Motor neuron (in vitro differentiated cells): Measurements from ENCODE around the gene ELK1. TPM values are rescaled to one million over a fixed set of nuclear protein-coding genes. Genes with fewer than 3 reads are reported as not detected.
A peak's percentile ranks its signal among the peaks of the same experiment; 100 is the strongest.

Experiments used
- ATAC-seq, 8 experiments: fragments of 200-7000 bp; cut with Tn5 transposase; replicated peaks in 6 of 8; 2 replicates each; pipeline ENCODE4 v1.8.0; 2021; ENCODE audit warnings: mild to moderate bottlenecking in 8 of 8, moderate library complexity in 8 of 8
- H3K27ac ChIP-seq, 2 donors: fragments of 250-450 bp; sonication (Bioruptor Pico); 2 replicates each; pipeline ENCODE4 v1.9.0; 2021; ENCODE audit warnings: antibody characterized with exemption in 2 of 2, mild to moderate bottlenecking in 2 of 2, moderate library complexity in 1 of 2
- H3K4me1 ChIP-seq, 2 donors: fragments of 250-450 bp; sonication (Bioruptor Pico); replicated peaks in 1 of 2; 2 replicates each; pipeline ENCODE4 v1.6.1; 2021; ENCODE audit warnings: antibody characterized with exemption in 2 of 2, mild to moderate bottlenecking in 2 of 2, moderate library complexity in 1 of 2
- H3K4me3 ChIP-seq, 5 donors: fragments of 250-450 bp; sonication (Bioruptor Pico); 2 replicates each; pipeline ENCODE4 v1.9.0; 2021; ENCODE audit warnings: antibody characterized with exemption in 5 of 5, mild to moderate bottlenecking in 5 of 5, moderate library complexity in 4 of 5
- WGBS, 10 experiments: fragments of 450-650 bp; shearing (Covaris generic); methylation state at CpG; one replicate each; pipeline ENCODE4 v1.0.0; 2022; 5-methylcytosine and 5-hydroxymethylcytosine counted together
- in situ Hi-C, 9 experiments: fragments of 400-800 bp; cut with MboI; loops; one replicate each; pipeline ENCODE4 v1.15.0; 2021; ENCODE audit warnings: low sequenced_read_pairs in 9 of 9, low pct_unique_long_range_greater_than_20kb in 2 of 9; ENCODE audit not compliant: unreplicated experiment in 9 of 9
- total RNA-seq, 8 experiments: library from RNA; unstranded; fragments of 300-600 nt; gene quantifications; 2 replicates each; pipeline versions ENCODE4 v1.2.3 to v1.2.4, GENCODE V29; 2022

Gene ELK1
- total RNA-seq, 8 experiments from 2014 or later = 11.5 to 43.7 (median 19.7) TPM

- H3K27ac ChIP-seq = peak overlapping the region; percentile 94 to 99
- H3K4me3 ChIP-seq = peak overlapping the region; percentile 52 to 89 (median 78)
- in situ Hi-C loops = no loop called here
- peaks cover 3 to 4% of the 10 kb centered on the region in 2 donors for H3K4me1 ChIP-seq
- ATAC-seq = no peak
- WGBS, 10 experiments = 6 to 60% (median 34%) methylated on average over 3 to 6 of the region's 8 CpGs; no CpG with 5 or more reads in 6 of the 10 experiments
Observed at GRCh38 chrX:47659421-47659726, 9.0 kb upstream of the ELK1 start.

- in situ Hi-C loops = no loop called here
- peaks cover 3 to 4% of the 10 kb centered on the region in 2 donors for H3K4me1 ChIP-seq
- H3K4me3 ChIP-seq = peak within 1 kb of the TSS; percentile 52 to 89 (median 78)
- peak within 1 kb of the TSS; percentile 94 to 99 for H3K27ac ChIP-seq
- ATAC-seq = peak; percentile 80 to 92 (median 90)
- 0 to 30% (median 20%) methylated on average over 2 to 3 of the region's 54 CpGs; no CpG with 5 or more reads in 7 of the 10 experiments for WGBS, 10 experiments
Observed at GRCh38 chrX:47658684-47659420, 8.5 kb upstream of the ELK1 start, which contains the start of gene UXT. Gene UXT, minus strand, starts transcription at chrX:47659180. Its CDS starts 253 bp downstream, at chrX:47658927.

- Histone ChIP-seq H3K4me3 (peak overlapping the region; percentile 52 to 89 (median 78)), H3K27ac (peak overlapping the region; percentile 94 to 99), H3K4me1 (peaks cover 3 to 4% of the 10 kb centered on the region in 2 donors)
- in situ Hi-C loops = no loop called here
- no peak for ATAC-seq
- no CpG with 5 or more reads among the region's 13 CpGs for WGBS, 10 experiments
Observed at GRCh38 chrX:47658301-47658683, 7.9 kb upstream of the ELK1 start.

GRCh38 chrX:47651043-47651905 lies 911 bp upstream of the ELK1 start:
- Histone ChIP-seq H3K4me3 (peak overlapping the region; percentile 34 to 48 (median 42)), H3K27ac (peak overlapping the region; percentile 73 to 79), H3K4me1 (peaks cover 11 to 17% of the 10 kb centered on the region in 2 donors)
- ATAC-seq = peak in 7 of 8 experiments; percentile 4 to 24 (median 19)
- in situ Hi-C loops = no loop called here
- WGBS, 10 experiments = 0 to 17% (median 10%) methylated on average over 1 to 12 of the region's 19 CpGs; no CpG with 5 or more reads in 7 of the 10 experiments

GRCh38 chrX:47649781-47650163 lies 591 bp downstream of the ELK1 start:
- no peak for ATAC-seq
- WGBS, 10 experiments = no CpG with 5 or more reads among the region's 11 CpGs
- Histone ChIP-seq H3K4me1 (peaks cover 11 to 17% of the 10 kb centered on the region in 2 donors), H3K27ac (peak overlapping the region; percentile 84 to 90), H3K4me3 (peak overlapping the region; percentile 89 to 96 (median 94))
- in situ Hi-C loops = no loop called here

- no peak overlapping the region for H3K27ac ChIP-seq
- no peak for ATAC-seq
- WGBS, 10 experiments = 0 to 17% methylated on average over 1 of the region's 8 CpGs; no CpG with 5 or more reads in 8 of the 10 experiments
- in situ Hi-C loops = no loop called here
- H3K4me3 ChIP-seq = peak overlapping the region; percentile 89 to 96 (median 94)
- peaks cover 11 to 17% of the 10 kb centered on the region in 2 donors for H3K4me1 ChIP-seq
Observed at GRCh38 chrX:47649271-47649670, 1.1 kb downstream of the ELK1 start.

GRCh38 chrX:47648376-47648775 lies 2.0 kb downstream of the ELK1 start:
- Histone ChIP-seq H3K4me3 (no peak overlapping the region), H3K27ac (no peak overlapping the region), H3K4me1 (peaks cover 13 to 17% of the 10 kb centered on the region in 2 donors)
- 53 to 100% (median 83%) methylated on average over 1 to 2 of the region's 2 CpGs; no CpG with 5 or more reads in 7 of the 10 experiments for WGBS, 10 experiments
- in situ Hi-C loops = no loop called here
- ATAC-seq = no peak

- no peak overlapping the region for H3K27ac ChIP-seq
- WGBS, 10 experiments = 53 to 100% (median 89%) methylated on average over 1 to 5 of the region's 6 CpGs; no CpG with 5 or more reads in 3 of the 10 experiments
- no peak overlapping the region for H3K4me3 ChIP-seq
- ATAC-seq = no peak
- in situ Hi-C loops = no loop called here
- peaks cover 12 to 14% of the 10 kb centered on the region in 2 donors for H3K4me1 ChIP-seq
Observed at GRCh38 chrX:47646636-47647035, 3.7 kb downstream of the ELK1 start.

GRCh38 chrX:47645530-47645929 lies 4.8 kb downstream of the ELK1 start:
- in situ Hi-C loops = no loop called here
- no peak overlapping the region for H3K4me3 ChIP-seq
- H3K27ac ChIP-seq = no peak overlapping the region
- WGBS, 10 experiments = 53% methylated on average over 3 of the region's 10 CpGs; no CpG with 5 or more reads in 9 of the 10 experiments
- H3K4me1 ChIP-seq = peaks cover 6 to 8% of the 10 kb centered on the region in 2 donors
- no peak for ATAC-seq

GRCh38 chrX:47644557-47645091 lies 5.7 kb downstream of the ELK1 start:
- in situ Hi-C loops = no loop called here
- ATAC-seq = peak; percentile 53 to 84 (median 72)

GRCh38 chrX:47643926-47644325 lies 6.4 kb downstream of the ELK1 start:
- H3K4me3 ChIP-seq = no peak overlapping the region
- in situ Hi-C loops = no loop called here
- ATAC-seq = peak in 7 of 8 experiments; percentile 12 to 50 (median 32)
- 57 to 67% methylated on average over 1 of the region's 2 CpGs; no CpG with 5 or more reads in 8 of the 10 experiments for WGBS, 10 experiments
- H3K27ac ChIP-seq = no peak overlapping the region
- peaks cover 2 to 6% of the 10 kb centered on the region in 2 donors for H3K4me1 ChIP-seq

More at GRCh38 chrX:47644557-47645091, 5.7 kb downstream of the ELK1 start:
- Histone ChIP-seq H3K4me1 (peaks cover 6 to 8% of the 10 kb centered on the region in 2 donors), H3K4me3 (no peak overlapping the region), H3K27ac (no peak overlapping the region)
- WGBS, 10 experiments = 17 to 67% methylated on average over 2 to 7 of the region's 12 CpGs; no CpG with 5 or more reads in 8 of the 10 experiments

GRCh38 chrX:47638816-47639215 lies 11.5 kb downstream of the ELK1 start:
- Histone ChIP-seq H3K27ac (no peak overlapping the region), H3K4me3 (no peak overlapping the region), H3K4me1 (peaks cover 0 to 5% of the 10 kb centered on the region in 2 donors)
- in situ Hi-C loops = no loop called here
- no peak for ATAC-seq
- WGBS, 10 experiments = 48 to 92% methylated on average over 2 to 4 of the region's 14 CpGs; no CpG with 5 or more reads in 8 of the 10 experiments
